ENCODE results near the gene KAZN.

Gene KAZN

DNA sequence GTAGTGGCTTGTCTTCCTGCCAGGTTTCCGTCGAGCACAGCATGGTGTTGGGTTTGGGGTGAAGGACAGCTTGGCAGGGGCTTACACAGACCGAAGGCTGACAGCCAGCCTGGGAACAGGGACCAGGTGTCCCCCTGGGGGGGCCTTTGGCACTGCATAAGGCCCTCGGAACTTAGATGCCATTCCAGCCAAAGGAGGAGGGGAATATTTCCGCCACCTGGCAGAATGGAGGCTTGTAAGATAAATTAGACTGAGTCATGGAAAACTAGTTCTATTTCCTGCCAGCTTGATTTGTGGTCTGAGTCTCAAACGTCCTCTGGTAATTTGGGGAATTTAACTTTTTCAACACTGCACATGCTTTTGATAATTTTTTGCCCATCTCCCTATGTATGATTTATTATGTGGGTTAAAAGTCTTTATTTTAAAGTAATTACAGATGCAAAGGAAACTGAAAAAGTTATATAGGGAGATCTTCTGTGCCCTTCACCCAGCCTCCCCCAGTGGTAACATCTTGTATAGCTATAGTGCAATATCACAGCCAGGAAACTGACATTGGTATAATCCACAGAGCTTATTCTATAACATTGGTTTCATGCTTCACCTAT, 543.6 kb downstream of the KAZN start:
- H3K4me3 ChIP-seq (ENCODE audit: low read depth, low read length), result no peak overlapping the region

DNA sequence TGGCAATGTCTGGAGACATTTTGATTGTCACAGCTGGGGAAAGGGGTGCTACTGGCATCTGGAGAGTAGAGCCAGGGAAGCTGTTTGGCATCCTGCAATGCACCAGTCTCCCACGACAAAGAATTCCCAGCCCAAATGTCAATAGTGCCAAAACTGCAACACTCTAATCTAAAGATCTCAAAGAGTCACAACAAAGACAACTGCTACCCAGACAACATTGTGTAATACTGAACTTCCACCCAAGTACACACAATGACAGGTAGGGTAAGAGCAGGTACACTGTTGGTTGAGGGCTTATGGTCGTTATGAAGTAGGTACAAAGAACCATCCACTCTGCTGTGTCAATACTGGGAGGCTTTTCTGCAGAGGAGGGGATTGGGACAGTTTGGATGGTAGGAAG, 546.8 kb downstream of the KAZN start:
- no peak overlapping the region for H3K4me3 ChIP-seq (ENCODE audit: low read depth, low read length)

DNA sequence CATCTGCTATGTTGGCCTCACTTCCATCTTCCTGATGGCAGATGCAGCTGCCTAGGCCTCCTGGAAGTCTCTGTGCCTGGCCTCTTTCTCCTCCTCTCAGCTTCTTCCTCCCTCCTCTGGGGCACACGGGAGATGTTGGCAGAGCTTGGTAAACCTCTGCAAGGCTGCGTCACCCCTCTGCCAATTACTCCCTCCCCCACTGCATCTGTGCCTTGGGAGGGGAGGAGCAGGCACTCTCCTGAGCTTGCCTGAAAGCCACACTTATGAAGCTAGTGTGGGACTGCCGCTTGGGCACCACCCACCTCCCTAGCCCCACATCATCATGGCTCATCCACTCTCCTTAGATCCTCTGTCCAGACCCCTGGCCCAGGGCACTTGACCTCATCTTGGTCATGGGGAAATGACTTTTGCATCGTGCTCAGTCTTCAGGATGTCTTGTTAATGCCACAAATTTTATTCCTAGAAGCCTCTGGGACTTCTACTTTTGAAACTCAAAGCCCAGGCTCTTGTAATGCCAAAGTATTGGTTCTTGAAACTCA, 547.7 kb downstream of the KAZN start:
- H3K4me3 ChIP-seq (ENCODE audit: low read depth, low read length), result no peak overlapping the region

DNA sequence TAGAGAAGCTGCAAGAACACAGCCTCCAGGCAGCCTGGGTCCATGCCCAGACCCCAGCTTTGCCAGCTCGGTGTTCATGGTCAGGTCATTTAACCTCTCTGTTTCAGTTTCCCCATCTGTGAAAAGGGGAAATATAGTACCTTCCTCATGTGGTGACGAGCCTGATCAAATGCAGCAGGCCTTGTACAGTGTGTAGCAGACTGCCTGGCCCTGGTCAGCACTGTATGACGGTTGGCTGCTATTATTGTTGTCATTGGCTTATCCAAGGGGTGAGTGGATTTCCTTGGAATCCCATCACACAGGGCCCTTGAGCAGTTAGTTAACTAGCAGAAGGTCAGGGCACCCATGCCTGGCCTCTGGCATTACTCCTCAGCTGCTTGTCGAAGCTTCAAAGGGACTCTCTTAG, 548.5 kb downstream of the KAZN start:
- H3K4me3 ChIP-seq (ENCODE audit: low read depth, low read length), result no peak overlapping the region

DNA sequence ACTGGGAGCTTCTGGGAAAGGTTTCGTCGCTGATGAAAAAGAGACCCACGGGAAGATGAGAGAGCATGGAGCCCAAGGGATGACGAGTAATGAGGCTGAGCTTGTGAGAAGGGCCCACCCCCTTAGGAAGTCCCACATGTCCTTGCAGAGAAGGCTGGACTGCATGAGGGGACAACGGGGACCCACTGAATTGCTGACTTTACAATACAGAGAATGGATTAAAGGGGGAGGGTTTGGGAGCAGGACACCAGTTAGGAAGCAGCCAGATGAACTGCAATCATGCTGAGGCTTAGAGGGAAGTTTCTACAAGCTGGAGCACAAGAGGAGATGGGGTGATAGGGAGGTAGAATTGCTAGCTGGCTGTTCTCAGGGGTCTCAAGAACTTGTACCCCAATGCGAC, 549.5 kb downstream of the KAZN start:
- no peak overlapping the region for H3K4me3 ChIP-seq (ENCODE audit: low read depth, low read length)

DNA sequence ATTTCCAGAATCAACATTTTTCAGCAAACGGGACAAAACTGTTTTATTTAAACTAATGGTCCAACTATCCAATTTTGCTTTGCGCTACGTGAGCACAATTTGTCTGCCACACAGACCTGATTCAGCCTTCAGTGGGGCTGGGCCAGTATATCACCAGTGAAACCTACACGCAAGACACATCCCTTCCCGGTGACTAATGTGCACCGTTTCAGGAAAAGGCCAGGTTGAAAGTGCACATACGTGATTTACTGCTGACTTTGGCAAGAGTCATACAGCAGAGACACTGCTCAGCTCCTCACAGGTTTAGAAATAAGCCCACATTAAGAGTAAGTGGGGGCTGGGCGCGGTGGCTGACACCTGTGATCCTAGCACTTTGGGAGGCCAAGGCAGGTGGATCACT, 550.0 kb downstream of the KAZN start:
- H3K4me3 ChIP-seq (ENCODE audit: low read depth, low read length), result no peak overlapping the region

DNA sequence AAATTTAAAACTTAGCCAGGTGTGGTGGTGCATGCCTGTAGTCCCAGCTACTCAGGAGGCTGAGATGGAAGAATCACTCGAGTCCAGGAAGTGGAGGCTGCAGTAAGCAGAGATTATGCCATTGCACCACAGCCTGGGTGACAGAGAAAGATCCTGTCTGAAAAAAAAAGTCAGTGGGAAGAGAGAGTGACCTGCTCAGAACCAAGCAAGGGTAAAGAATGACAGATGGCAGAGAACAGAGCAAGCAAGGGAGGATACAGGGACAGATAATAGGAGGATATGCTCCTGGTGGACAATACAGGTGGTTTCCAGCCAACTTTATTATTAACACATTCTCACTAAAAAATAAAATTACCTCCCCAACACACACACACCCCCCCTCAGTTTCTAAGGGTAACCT, 550.5 kb downstream of the KAZN start:
- no peak overlapping the region for H3K4me3 ChIP-seq (ENCODE audit: low read depth, low read length)

DNA sequence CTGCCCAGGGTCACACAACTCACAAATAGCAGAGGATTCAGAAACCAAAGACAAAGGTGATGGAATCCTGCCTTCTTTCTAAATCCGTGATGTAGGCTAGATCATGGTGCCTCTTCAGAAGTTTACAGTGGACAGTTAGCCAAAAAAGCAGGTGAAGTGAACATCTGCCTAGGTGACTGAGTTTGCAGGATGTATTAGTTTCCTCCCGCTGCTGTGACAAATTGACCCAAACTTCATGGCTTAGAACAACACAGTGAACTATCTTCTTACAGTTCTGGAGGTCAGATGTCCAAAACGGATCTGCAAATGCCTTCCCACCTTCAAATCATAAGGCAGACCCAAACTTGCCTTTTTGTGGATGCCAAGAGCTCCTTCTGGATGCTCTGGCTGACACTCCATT, 551.9 kb downstream of the KAZN start:
- no peak overlapping the region for H3K4me3 ChIP-seq (ENCODE audit: low read depth, low read length)

DNA sequence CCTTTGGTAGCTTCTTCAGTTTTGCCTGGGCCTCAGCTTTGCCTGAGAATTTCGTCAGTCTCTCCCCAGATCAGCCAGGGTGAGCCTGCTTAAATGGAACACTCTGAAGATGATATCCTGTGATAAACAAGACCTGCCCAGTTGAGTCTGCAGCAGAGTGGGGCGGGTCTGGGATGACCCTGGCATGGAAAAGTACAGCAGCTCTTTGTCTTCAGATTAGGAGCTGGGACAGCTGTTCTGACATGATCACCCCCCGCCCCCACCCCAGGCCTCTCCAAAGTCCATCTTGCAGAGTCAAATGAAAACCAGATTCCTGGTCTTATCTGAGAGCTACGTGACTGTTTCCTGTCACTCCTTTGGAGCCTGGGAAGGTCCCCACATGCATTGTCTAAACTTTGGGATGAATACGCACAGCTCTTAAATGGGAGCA, 552.9 kb downstream of the KAZN start:
- no peak overlapping the region for H3K4me3 ChIP-seq (ENCODE audit: low read depth, low read length)

DNA sequence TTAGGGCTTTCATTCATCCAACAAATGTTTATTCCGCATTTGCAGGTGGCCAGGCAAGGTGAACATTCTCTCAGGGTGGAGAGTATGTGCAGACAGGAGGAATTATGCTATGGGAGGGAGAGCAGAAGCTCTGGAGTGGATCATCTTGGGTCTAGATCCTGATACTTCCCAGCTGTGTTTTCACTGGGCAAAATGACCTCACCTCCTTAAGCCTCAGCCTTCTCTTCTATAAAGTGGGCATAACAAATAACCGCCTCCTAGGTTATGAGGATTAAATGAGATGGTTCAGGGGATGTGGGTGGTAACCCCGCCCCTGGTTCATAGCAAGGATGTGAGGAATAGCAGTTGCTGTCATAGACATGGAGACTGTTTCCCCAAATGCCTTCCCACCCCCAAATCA, 553.4 kb downstream of the KAZN start:
- H3K4me3 ChIP-seq (ENCODE audit: low read depth, low read length), result no peak overlapping the region

DNA sequence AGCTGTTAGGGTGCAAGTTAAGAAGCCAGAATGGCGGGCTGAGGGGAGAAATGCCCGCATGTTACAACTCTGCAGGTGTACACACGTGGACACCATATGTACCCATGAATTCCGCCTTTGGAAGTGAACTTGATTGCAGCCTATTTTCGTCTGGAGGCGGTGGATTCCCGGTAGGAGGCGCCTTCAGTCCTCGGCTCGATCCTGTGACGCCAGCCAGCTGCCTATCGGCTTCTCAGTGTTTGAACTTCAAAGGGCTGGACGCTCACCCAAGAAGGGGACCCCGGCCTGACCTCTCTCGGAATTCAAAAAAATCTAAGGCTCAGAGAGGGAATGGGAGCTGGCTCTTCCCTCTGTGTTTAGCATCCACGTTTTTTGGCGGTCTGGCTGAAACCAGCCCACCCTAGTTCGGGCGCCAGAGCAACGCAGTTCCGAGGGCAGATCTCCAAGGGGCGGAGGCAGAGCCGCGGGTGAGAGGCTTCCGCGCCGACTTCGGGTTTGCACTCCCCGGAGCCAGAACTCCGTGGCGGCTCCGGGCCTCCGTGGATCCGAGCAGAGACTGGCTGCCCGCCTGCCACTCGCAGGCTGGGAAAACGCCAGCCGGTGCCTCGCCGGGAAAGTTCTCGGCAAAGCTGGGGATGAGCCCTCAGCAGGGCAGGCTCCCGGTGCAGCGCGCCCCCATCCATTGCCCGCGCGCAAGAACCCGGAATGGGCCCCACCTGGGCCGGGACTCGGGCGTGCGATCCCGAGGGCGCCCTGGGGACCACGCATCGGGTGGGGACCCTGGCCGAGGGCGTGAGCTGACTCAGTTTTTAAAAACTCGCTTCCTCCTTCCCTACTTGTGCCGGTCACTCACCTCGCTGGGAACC, 554.1 kb downstream of the KAZN start:
- peak overlapping the region; percentile 65 for H3K4me3 ChIP-seq (ENCODE audit: low read depth, low read length)

DNA sequence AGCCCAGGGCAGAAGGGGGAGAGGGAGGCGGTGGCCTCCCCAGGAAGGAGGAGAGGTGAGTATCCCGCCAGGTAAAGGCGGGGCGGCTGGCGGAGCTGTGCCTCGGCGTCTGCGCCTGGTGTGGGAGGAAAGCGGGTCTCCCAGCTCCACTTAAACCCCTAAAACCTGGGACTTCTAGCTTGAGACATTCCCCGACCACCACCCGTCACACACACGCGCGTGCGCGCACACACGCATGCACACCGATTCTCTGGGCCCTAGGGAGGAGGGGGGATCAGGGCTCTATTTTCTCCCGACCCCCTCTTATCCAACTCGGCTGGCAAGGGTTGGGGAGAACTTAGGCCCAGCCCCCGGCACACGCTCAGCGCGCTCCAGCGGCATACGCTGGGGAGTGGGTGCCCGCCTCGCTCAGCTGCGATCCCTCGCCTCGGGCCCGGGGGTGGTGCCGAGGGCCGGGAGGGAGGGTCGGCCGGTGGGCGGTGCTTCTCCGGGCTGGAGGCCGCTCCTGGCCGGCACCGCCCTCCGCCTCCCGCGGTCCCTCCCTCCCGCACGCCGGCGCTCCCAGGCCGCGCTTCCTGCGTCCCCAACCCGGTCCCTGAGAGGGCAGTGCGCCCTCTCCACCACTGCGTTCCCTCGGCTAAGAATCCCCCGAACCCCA, 554.8 kb downstream of the KAZN start, which contains the start of gene TMEM51:
Gene TMEM51, plus strand, starts transcription at position 564 of the 658 bp plus-strand sequence. CDS start 61,341 bp downstream, outside the sequence.
- peak within 1 kb of the TSS; percentile 65 for H3K4me3 ChIP-seq (ENCODE audit: low read depth, low read length)

DNA sequence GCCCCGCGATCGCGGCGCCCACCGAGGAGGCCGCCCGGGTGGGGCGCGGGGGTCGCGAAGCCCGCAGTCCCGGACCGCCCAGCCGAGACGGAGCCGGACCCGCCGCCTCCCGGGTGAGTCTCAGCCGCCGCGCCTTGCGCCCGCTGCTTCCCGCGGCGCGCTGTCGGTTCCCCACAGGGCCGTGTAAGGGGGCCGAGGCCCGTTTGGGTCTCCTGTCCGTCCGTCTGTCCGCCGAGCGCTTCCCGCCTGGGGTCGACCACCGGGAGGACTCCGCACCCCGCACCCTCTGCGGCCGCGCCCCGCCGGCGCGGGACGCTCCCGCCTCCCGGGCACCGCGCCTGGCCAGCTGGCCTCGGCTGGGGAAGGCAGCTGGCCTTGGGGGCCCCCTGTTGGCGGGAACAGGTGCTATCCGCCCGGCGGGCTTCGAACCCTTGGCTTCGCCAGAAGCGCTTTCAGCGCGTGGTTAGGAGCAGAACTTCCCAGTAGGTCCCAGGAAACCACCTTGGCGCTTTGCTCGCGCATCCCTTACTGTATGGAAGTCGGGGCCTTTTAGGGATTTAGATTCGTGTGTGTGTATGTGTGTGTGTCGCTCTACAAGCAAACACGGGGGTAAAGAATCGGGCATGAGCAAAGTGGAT, 555.5 kb downstream of the KAZN start:
- H3K4me3 ChIP-seq (ENCODE audit: low read depth, low read length), result peak overlapping the region; percentile 65

DNA sequence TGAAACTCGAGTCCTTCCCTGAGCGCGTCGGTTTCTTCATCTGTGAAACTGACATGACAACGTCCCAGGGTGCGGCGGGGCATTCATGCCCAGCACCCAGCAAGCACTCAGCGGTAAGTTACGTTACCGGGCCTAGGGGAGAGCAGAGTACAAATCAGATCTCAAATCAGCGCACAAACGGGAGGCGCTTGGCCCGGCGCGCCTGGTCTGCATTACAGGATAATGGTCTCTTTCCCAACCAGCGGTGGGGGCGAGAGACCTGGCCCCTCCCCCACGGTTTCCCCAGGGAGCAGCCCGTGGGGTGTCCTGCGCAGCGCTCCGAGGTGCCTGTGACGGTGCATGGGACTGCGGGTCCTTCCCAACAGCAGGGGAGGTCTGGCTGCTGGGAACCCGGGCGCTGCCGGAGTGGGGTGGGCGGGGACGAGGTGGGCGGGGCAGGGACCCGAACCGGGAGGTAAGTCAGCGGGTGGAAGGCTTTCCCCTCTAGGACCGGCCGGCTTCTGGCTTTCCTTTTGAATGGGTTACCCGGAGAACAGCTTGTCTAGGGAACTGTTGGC, 556.1 kb downstream of the KAZN start:
- H3K4me3 ChIP-seq (ENCODE audit: low read depth, low read length), result peak overlapping the region; percentile 65

DNA sequence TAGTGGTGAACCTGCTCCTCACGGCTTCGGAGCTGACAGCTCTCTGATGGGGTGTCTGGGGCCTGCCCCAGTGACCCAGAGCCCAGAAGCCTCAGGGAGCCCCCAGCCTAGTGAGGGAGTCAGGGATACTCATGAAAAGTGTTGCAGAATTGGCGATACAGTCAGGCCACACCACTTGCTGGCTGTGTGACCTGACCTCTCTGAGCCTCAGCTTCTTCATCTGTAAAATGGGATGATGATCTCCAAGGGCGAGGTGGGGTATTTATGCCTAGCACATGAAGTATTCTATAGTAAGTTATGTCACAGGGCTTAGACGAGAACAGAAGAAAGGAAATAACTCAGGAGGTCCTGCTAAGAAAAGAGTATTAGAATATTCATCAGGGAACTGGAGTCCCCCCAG, 556.7 kb downstream of the KAZN start:
- no peak overlapping the region for H3K4me3 ChIP-seq (ENCODE audit: low read depth, low read length)

DNA sequence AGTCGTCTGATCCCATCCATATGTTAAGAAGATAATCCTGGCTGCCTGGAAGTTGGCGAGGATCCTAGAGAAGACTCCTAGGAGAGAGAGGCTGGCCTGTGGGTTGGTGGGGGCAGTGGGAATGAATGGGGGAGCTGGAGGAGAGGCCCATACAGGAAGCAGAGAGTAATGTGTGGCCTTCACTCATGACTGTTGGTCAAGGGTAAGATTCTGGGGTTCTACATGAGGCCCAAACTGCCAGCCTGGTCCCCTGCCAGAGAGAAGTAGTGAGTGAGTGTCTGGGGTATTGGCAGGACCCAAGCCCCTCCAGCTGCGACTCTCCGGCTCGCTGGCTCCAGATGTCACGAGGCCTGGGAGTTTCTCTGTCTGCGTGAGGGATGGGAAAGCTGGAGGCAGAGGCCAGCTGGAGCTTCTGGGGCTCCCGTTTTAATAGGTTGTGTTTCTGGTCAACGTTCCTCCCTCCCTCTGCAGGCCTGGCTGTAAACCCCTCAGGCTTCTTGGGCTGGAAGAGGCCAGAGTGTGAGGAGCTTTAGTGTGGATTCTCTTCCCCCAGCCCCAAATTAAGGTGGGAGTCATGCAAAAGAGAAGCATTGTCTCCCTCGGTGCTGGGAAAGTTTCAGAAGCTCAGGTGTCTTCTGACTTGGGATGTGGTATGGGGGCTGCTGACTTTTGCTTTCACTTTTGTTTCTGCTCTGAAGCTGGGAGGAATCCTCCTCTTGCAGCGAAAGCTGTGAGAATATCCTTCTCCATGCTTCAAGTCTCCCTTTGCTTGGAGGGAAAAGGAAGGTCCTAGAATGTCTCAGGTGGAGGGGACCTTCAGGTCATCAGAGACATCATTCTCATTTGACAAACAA, 557.6 kb downstream of the KAZN start:
- H3K4me3 ChIP-seq (ENCODE audit: low read depth, low read length), result no peak overlapping the region

DNA sequence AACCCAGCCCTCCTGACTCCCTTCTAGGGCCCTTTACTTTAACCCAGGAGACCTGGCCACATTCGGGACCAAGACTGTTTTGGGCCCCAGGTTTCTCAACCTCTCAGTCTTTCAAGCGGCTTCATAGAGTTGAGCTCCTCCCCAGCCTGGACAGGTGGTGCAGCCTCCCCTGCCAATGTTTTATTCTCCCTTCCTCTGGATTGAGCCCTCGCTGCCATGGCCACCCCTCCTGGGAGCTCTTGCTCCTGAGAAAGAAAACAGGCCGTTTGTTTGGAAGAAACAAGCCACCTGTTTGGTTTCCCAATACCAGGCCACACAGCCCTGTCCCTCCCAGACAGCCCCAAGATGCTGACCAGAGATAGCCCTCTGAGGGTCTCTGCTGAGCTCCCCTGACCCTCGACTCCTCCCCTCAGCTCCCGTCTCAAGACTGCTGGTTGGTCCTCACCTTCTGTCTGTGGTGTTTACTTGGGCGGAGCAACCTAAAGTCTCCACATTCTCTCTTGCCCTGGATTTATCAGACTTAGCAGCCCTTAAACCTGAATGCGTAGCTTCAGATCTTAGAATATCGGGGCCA, 558.4 kb downstream of the KAZN start:
- no peak overlapping the region for H3K4me3 ChIP-seq (ENCODE audit: low read depth, low read length)

DNA sequence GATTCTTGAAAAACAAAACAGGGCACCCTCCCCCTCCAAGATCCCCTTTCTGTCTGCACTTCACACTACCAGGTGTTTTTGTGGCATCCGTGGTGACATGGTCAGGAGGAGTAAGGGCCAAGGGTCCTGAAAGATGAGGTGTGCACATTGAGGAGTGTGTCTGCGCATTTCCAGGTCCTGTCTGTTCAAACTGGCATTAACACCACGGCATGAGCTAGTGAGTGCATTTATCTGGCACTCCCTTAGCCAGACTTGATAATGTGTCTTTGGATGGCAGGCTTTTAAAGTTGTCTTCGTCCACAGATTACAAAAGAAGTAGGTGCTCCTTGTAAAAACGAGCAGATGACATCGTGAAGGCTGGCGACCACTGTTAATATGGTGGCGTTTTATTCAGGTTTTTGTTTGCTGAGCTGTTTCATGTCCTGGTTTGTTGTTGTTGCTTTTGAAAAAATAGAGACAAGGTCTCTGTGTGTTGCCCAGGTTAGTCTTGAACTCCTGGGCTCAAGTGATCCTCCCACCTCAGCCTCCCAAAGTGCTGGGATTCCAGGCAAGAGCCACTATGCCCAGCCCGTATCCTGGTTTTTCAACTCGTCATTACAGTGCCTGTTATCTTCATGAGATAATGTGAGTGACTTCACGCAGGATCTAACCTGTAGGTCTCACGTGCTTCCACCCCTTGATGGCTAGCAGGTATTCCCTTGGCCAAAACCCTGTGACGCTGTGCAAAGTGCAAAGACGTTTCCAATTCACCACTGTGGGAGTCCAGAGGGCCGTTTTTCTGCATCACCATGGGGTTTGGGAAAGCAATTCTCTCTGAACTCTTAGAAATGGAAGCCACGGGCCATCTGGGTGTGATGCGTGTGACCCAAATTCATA, 559.3 kb downstream of the KAZN start:
- no peak overlapping the region for H3K4me3 ChIP-seq (ENCODE audit: low read depth, low read length)
